SK-N-SH (cell line): ENCODE data around the gene P4HA1. TPM values are rescaled to one million over a fixed set of nuclear protein-coding genes. Genes with fewer than 3 reads are reported as not detected.

ENCODE experiments used
- CTCF ChIA-PET: fragments of 300-600, 350-600 bp; formaldehyde crosslinking; extraction: SDS; loops from one replicate; lab custom pipeline; 2021; lab: Yijun Ruan, JAX
- POLR2A ChIA-PET: fragments of 350-600 bp; sonication (Branson Sonifier 250); formaldehyde crosslinking; extraction: SDS; loops from one replicate; lab custom pipeline; 2020; ENCODE audit warnings: antibody characterized with exemption, inconsistent platforms; lab: Yijun Ruan, JAX
- DNase-seq: peaks from one replicate; pipeline ENCODE4 v3.0.0; 2012
- H2AFZ ChIP-seq: fragments of 200-600 bp; sonication (generic); 2 replicates; pipeline ENCODE4 v1.8.1; 2016; ENCODE audit warnings: antibody characterized with exemption, mild to moderate bottlenecking, low read depth
- H3F3A ChIP-seq: fragments of 200-600 bp; sonication (generic); replicated peaks from 2 replicates; pipeline ENCODE3; 2016; ENCODE audit warnings: antibody characterized with exemption, mild to moderate bottlenecking; ENCODE audit not compliant: insufficient read depth
- H3K27ac ChIP-seq, 2 experiments: fragments of 200-500 bp in 1 of 2; fragments of 200-600 bp in 1 of 2; sonication (Bioruptor generic) in 1 of 2; sonication (generic), shearing (Covaris generic) in 1 of 2; 2 replicates each; pipeline versions ENCODE4 v1.5.1 to v1.6.1; 2014 to 2016; ENCODE audit warnings: low read depth in 2 of 2, inconsistent platforms in 1 of 2, low read length in 1 of 2, mild to moderate bottlenecking in 1 of 2, mixed read lengths in 1 of 2
- H3K27me3 ChIP-seq: fragments of 200-600 bp; sonication (generic), shearing (Covaris generic); 2 replicates; pipeline ENCODE4 v1.6.1; 2016; ENCODE audit warnings: mixed run types; ENCODE audit not compliant: insufficient read depth
- H3K36me3 ChIP-seq, 2 experiments: fragments of 200-500 bp in 1 of 2; fragments of 200-600 bp in 1 of 2; sonication (Bioruptor generic) in 1 of 2; sonication (generic) in 1 of 2; replicated peaks in 1 of 2; 2 replicates each; pipeline versions ENCODE3 to v1.5.1; 2014 to 2016; ENCODE audit warnings: low read length in 1 of 2, mild to moderate bottlenecking in 1 of 2; ENCODE audit not compliant: insufficient read depth in 2 of 2, control insufficient read depth in 1 of 2
- H3K4me1 ChIP-seq, 2 experiments: fragments of 200-500 bp in 1 of 2; fragments of 200-600 bp in 1 of 2; sonication (Bioruptor generic) in 1 of 2; sonication (generic), shearing (Covaris generic) in 1 of 2; 2 replicates each; pipeline versions ENCODE4 v1.5.1 to v1.6.1; 2014 to 2016; ENCODE audit warnings: low read depth in 1 of 2, low read length in 1 of 2, mixed run types in 1 of 2; ENCODE audit not compliant: insufficient read depth in 2 of 2, control insufficient read depth in 1 of 2
- H3K4me2 ChIP-seq: fragments of 200-600 bp; sonication (generic), shearing (Covaris generic); 2 replicates; pipeline ENCODE4 v1.6.1; 2017; ENCODE audit warnings: mixed run types
- H3K4me3 ChIP-seq, 2 experiments: fragments of 200-500 bp in 1 of 2; fragments of 200-600 bp in 1 of 2; sonication (Bioruptor generic) in 1 of 2; sonication (generic), shearing (Covaris generic) in 1 of 2; 2 replicates each; pipeline versions ENCODE4 v1.5.1 to v1.8.1; 2014 to 2016; ENCODE audit warnings: low read depth in 2 of 2, inconsistent platforms in 1 of 2, low read length in 1 of 2, mild to moderate bottlenecking in 1 of 2, mixed read lengths in 1 of 2, moderate library complexity in 1 of 2
- H3K79me2 ChIP-seq: fragments of 200-600 bp; sonication (generic); 2 replicates; pipeline ENCODE4 v1.8.1; 2017; ENCODE audit warnings: mild to moderate bottlenecking; ENCODE audit not compliant: insufficient read depth
- H3K9ac ChIP-seq: fragments of 200-600 bp; sonication (generic); 2 replicates; pipeline ENCODE4 v1.6.1; 2017; ENCODE audit warnings: mixed run types
- H3K9me2 ChIP-seq: fragments of 200-600 bp; sonication (generic); 2 replicates; pipeline ENCODE4 v1.6.1; 2017; ENCODE audit warnings: mixed run types
- H3K9me3 ChIP-seq: fragments of 200-600 bp; sonication (generic); 2 replicates; pipeline ENCODE4 v1.6.1; 2017; ENCODE audit warnings: mixed run types, mild to moderate bottlenecking, moderate library complexity
- H4K20me1 ChIP-seq: fragments of 200-600 bp; sonication (generic); 2 replicates; pipeline ENCODE4 v1.6.1; 2017; ENCODE audit warnings: mild to moderate bottlenecking, mixed run types; ENCODE audit not compliant: insufficient read depth
- CHD2 ChIP-seq: fragments of 150-350 bp; IDR thresholded peaks from 2 replicates; pipeline ENCODE4 v1.6.1; 2018; ENCODE audit warnings: low read length; ENCODE audit not compliant: partially characterized antibody
- ELF1 ChIP-seq: IDR thresholded peaks from 2 replicates; pipeline ENCODE4 v1.4.0; 2012
- FOSL2 ChIP-seq: IDR thresholded peaks from 2 replicates; pipeline ENCODE4 v1.4.0; 2012; ENCODE audit warnings: low read depth, mild to moderate bottlenecking, moderate library complexity, borderline replicate concordance
- FOXM1 ChIP-seq: IDR thresholded peaks from 2 replicates; pipeline ENCODE4 v1.4.0; 2012; ENCODE audit warnings: low read depth, mild to moderate bottlenecking
- GATA2 ChIP-seq: sonication (generic); formaldehyde crosslinking; IDR thresholded peaks from 2 replicates; pipeline ENCODE4 v1.5.0; 2020; ENCODE audit warnings: mild to moderate bottlenecking, missing genetic modification reagents
- MEF2A ChIP-seq: IDR thresholded peaks from 2 replicates; pipeline ENCODE4 v1.4.0; 2012; ENCODE audit warnings: low read depth, borderline replicate concordance
- NFIC ChIP-seq: IDR thresholded peaks from 2 replicates; pipeline ENCODE4 v1.4.0; 2012; ENCODE audit warnings: borderline replicate concordance
- NRF1 ChIP-seq: IDR thresholded peaks from 2 replicates; pipeline ENCODE4 v1.6.1; 2012; ENCODE audit warnings: low read depth, mild to moderate bottlenecking, low read length
- RAD21 ChIP-seq: IDR thresholded peaks from 2 replicates; pipeline ENCODE4 v1.6.1; 2012; ENCODE audit warnings: mild to moderate bottlenecking, low read length
- RFX5 ChIP-seq: IDR thresholded peaks from 2 replicates; pipeline ENCODE4 v1.6.1; 2012; ENCODE audit warnings: mild to moderate bottlenecking, improper control_type of control experiment, low read length
- RXRA ChIP-seq: IDR thresholded peaks from 2 replicates; pipeline ENCODE4 v1.4.0; 2012; ENCODE audit warnings: low read depth, mild to moderate bottlenecking, borderline replicate concordance
- SMC3 ChIP-seq: IDR thresholded peaks from 2 replicates; pipeline ENCODE4 v1.6.1; 2012; ENCODE audit warnings: low read depth, low read length, improper control_type of control experiment
- TAF1 ChIP-seq: IDR thresholded peaks from 2 replicates; pipeline ENCODE4 v1.6.1; 2012; ENCODE audit warnings: low read depth, mild to moderate bottlenecking, low read length, moderate library complexity, borderline replicate concordance
- TCF12 ChIP-seq: IDR thresholded peaks from 2 replicates; pipeline ENCODE4 v1.4.0; 2012
- TEAD4 ChIP-seq: IDR thresholded peaks from 2 replicates; pipeline ENCODE4 v1.4.0; 2012; ENCODE audit warnings: mild to moderate bottlenecking, borderline replicate concordance; ENCODE audit not compliant: insufficient read depth
- WGBS: methylation state at CpG from one replicate; pipeline ENCODE4 v1.1.6; 2017; ENCODE audit warnings: low lambda C conversion rate; 5-methylcytosine and 5-hydroxymethylcytosine counted together
- polyA plus RNA-seq, 3 experiments: library from polyadenylated mRNA; depleted of rRNA; stranded (reverse); fragments of >200 nt; gene quantifications; 2 replicates each; pipeline ENCODE4 v1.2.3, GENCODE V29; 2012
- TF ChIP-seq, protein P1 (sequence below): fragments of 150-350 bp; IDR thresholded peaks from 2 replicates; pipeline ENCODE4 v1.6.1; 2016; ENCODE audit warnings: mild to moderate bottlenecking, low read depth, low read length
- TF ChIP-seq, protein P2 (sequence below): fragments of 150-350 bp; IDR thresholded peaks from 2 replicates; pipeline ENCODE4 v1.6.1; 2017; ENCODE audit warnings: antibody characterized with exemption, low read length, low read depth, borderline replicate concordance
- TF ChIP-seq, protein P3 (sequence below): IDR thresholded peaks from 2 replicates; pipeline ENCODE4; 2012
- TF ChIP-seq, protein P4 (sequence below): IDR thresholded peaks from 2 replicates; pipeline ENCODE4 v1.6.1; 2012; ENCODE audit warnings: mild to moderate bottlenecking, low read depth, low read length, moderate library complexity

The P4HA1 gene
- polyA plus RNA-seq, 1 of the 3 experiments (the other 2 are of a cell fraction), result 34.8 TPM

DNA sequence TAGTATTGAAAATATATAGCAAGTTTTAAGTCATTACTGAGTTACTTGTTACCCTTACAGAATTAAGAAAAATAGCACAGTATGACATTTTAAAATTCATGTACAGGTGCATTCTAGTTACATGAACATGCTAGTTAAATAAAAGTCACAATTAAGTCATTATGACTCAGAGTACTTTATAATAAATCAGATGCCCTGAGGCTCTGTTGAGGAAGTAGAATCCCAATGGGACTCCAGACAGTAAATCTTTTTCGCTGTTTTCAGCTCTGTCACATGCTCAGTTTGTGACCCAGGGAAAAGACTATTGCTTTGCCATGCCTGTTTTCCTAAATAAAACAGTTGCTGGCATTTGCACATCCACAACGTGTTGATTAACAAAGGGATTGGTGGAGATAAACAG lies 34.6 kb upstream of the P4HA1 start:
- 84% methylated on average over 2 of the region's 2 CpGs for whole genome bisulfite sequencing
- no peak overlapping the region for H3K27ac ChIP-seq
- H3K4me3 ChIP-seq, result no peak overlapping the region
- H3K27me3 ChIP-seq, result no peaks in the 10 kb centered on the region
- H3K79me2 ChIP-seq, result no peaks in the 10 kb centered on the region
- POLR2A ChIA-PET, result no interaction called here
- peaks cover 74 to 88% of the 10 kb centered on the region in 2 experiments for H3K36me3 ChIP-seq
- no peaks in the 10 kb centered on the region; the same call in 1 of the 2 replicates for H4K20me1 ChIP-seq
- no peak overlapping the region for H3K9ac ChIP-seq
- no peak for DNase-seq
- no peak overlapping the region for H2AFZ ChIP-seq
- no peak overlapping the region for H3K4me2 ChIP-seq
- TF ChIP-seq GATA2 (CRISPR knock-in tag) (no peak), ELF1 (no peak), TCF12 (no peak), NFIC (no peak)
- TF ChIP-seq, protein P1, sequence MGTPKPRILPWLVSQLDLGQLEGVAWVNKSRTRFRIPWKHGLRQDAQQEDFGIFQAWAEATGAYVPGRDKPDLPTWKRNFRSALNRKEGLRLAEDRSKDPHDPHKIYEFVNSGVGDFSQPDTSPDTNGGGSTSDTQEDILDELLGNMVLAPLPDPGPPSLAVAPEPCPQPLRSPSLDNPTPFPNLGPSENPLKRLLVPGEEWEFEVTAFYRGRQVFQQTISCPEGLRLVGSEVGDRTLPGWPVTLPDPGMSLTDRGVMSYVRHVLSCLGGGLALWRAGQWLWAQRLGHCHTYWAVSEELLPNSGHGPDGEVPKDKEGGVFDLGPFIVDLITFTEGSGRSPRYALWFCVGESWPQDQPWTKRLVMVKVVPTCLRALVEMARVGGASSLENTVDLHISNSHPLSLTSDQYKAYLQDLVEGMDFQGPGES, result no peak
- H3K9me3 ChIP-seq, result no peaks in the 10 kb centered on the region
- H3K4me1 ChIP-seq, result no peaks in the 10 kb centered on the region
- H3K9me2 ChIP-seq, result no peaks in the 10 kb centered on the region
- CTCF ChIA-PET, result interaction anchor here (0.6 to 6.4 kb wide), 3 partner anchors 28 to 257 kb away, joined by 3 to 25 read pairs (median 3); no protein-coding TSS in a partner anchor
- peaks cover 7% of the 10 kb centered on the region for H3F3A ChIP-seq

DNA sequence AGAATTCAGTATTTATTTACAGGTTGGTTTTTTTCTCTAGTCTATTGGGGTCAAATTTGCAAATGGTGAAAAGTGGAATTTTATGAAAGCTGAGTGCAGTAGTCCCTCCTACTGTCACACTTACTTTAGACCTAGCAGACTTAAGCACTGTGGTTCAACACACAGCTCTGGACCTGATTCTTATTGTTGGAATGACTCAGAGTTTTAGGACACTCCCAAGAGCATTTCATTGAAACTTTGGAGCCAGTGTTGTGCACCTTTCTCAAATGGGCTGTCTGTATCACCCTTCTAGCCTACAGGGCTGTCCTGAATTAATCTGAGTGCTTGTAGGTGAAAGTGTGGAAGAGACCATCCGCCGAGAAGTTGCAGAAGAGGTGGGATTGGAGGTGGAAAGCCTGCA lies 29.7 kb upstream of the P4HA1 start:
- TF ChIP-seq, protein P2, sequence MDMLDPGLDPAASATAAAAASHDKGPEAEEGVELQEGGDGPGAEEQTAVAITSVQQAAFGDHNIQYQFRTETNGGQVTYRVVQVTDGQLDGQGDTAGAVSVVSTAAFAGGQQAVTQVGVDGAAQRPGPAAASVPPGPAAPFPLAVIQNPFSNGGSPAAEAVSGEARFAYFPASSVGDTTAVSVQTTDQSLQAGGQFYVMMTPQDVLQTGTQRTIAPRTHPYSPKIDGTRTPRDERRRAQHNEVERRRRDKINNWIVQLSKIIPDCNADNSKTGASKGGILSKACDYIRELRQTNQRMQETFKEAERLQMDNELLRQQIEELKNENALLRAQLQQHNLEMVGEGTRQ, result no peak
- no peak for TF ChIP-seq FOXM1
- TF ChIP-seq GATA2 (CRISPR knock-in tag), result no peak
- TF ChIP-seq TEAD4, result no peak
- TF ChIP-seq SMC3, result no peak
- no peak for TF ChIP-seq MEF2A
- TF ChIP-seq FOSL2, result no peak
- TF ChIP-seq RFX5, result no peak
- TF ChIP-seq, protein P3, sequence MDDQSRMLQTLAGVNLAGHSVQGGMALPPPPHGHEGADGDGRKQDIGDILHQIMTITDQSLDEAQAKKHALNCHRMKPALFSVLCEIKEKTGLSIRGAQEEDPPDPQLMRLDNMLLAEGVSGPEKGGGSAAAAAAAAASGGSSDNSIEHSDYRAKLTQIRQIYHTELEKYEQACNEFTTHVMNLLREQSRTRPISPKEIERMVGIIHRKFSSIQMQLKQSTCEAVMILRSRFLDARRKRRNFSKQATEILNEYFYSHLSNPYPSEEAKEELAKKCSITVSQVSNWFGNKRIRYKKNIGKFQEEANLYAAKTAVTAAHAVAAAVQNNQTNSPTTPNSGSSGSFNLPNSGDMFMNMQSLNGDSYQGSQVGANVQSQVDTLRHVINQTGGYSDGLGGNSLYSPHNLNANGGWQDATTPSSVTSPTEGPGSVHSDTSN, result no peak
- no peak for TF ChIP-seq RXRA
- no peak for TF ChIP-seq RAD21
- TF ChIP-seq NRF1, result no peak
- TF ChIP-seq, protein P4, sequence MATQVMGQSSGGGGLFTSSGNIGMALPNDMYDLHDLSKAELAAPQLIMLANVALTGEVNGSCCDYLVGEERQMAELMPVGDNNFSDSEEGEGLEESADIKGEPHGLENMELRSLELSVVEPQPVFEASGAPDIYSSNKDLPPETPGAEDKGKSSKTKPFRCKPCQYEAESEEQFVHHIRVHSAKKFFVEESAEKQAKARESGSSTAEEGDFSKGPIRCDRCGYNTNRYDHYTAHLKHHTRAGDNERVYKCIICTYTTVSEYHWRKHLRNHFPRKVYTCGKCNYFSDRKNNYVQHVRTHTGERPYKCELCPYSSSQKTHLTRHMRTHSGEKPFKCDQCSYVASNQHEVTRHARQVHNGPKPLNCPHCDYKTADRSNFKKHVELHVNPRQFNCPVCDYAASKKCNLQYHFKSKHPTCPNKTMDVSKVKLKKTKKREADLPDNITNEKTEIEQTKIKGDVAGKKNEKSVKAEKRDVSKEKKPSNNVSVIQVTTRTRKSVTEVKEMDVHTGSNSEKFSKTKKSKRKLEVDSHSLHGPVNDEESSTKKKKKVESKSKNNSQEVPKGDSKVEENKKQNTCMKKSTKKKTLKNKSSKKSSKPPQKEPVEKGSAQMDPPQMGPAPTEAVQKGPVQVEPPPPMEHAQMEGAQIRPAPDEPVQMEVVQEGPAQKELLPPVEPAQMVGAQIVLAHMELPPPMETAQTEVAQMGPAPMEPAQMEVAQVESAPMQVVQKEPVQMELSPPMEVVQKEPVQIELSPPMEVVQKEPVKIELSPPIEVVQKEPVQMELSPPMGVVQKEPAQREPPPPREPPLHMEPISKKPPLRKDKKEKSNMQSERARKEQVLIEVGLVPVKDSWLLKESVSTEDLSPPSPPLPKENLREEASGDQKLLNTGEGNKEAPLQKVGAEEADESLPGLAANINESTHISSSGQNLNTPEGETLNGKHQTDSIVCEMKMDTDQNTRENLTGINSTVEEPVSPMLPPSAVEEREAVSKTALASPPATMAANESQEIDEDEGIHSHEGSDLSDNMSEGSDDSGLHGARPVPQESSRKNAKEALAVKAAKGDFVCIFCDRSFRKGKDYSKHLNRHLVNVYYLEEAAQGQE, result no peak
- no peak for TF ChIP-seq CHD2
- TF ChIP-seq TAF1, result no peak
- ChIA-PET POLR2A (no interaction called here), CTCF (no interaction called here)
- Histone ChIP-seq H3K27me3 (no peaks in the 10 kb centered on the region), H3K36me3 (peaks cover 49 to 63% of the 10 kb centered on the region in 2 experiments), H2AFZ (no peak overlapping the region), H3K79me2 (no peaks in the 10 kb centered on the region), H3K4me2 (no peak overlapping the region), H3K4me3 (no peak overlapping the region), H3K27ac (no peak overlapping the region), H3K9me3 (no peaks in the 10 kb centered on the region), H3K4me1 (no peaks in the 10 kb centered on the region), H3K9me2 (no peaks in the 10 kb centered on the region), H3F3A (peaks cover 14% of the 10 kb centered on the region), H4K20me1 (no peaks in the 10 kb centered on the region; the same call in 1 of the 2 replicates), H3K9ac (no peak overlapping the region)
- DNase-seq, result no peak
- 100% methylated on average over 2 of the region's 2 CpGs for WGBS
